Activated CD8-positive, alpha-beta T cell treated with anti-CD3 and anti-CD28 coated beads for 36 hours (primary cell): Measurements from ENCODE around the gene ST8SIA6. TPM values are rescaled to one million over a fixed set of nuclear protein-coding genes. Genes with fewer than 3 reads are reported as not detected.

Experiments used
- ATAC-seq: fragments of 200-7000 bp; cut with Tn5 transposase; one replicate; pipeline ENCODE4 v1.10.0; 2021; ENCODE audit warnings: mild to moderate bottlenecking, moderate library complexity
- CTCF ChIA-PET: fragments of 350-600 bp; sonication (Branson Sonifier 250); formaldehyde crosslinking; loops from one replicate; lab custom pipeline; 2021; ENCODE audit warnings: antibody characterized with exemption; lab: Charles Lee
- POLR2A ChIA-PET: fragments of 350-600 bp; sonication (Branson Sonifier 250); formaldehyde crosslinking; loops from one replicate; lab custom pipeline; 2021; ENCODE audit warnings: antibody characterized with exemption; lab: Charles Lee
- DNase-seq: peaks from one replicate; pipeline ENCODE4 v3.0.0-alpha.2; 2020
- H3K27ac Mint-ChIP-seq: one replicate; pipeline ENCODE4 v1.8.0; 2021; ENCODE audit warnings: mild to moderate bottlenecking, mixed read lengths
- H3K27me3 Mint-ChIP-seq: one replicate; pipeline ENCODE4 v1.8.0; 2021; ENCODE audit warnings: mixed read lengths
- H3K36me3 Mint-ChIP-seq: one replicate; pipeline ENCODE4 v1.8.0; 2021; ENCODE audit warnings: low read depth, mixed read lengths
- H3K4me1 Mint-ChIP-seq: one replicate; pipeline ENCODE4 v1.8.0; 2021; ENCODE audit warnings: low read depth, mixed read lengths
- H3K4me3 Mint-ChIP-seq: one replicate; pipeline ENCODE4 v1.8.0; 2021; ENCODE audit warnings: mild to moderate bottlenecking, moderate library complexity, mixed read lengths
- H3K9me3 Mint-ChIP-seq: one replicate; pipeline ENCODE4 v1.8.0; 2021; ENCODE audit warnings: mixed read lengths
- CTCF ChIP-seq: fragments of 200-600 bp; IDR thresholded peaks from one replicate; pipeline ENCODE4 v1.8.0; 2022; ENCODE audit warnings: antibody characterized with exemption, mild to moderate bottlenecking
- intact Hi-C: fragments of 100-400 bp; cut with micrococcal nuclease; formaldehyde crosslinking; loops from one replicate; pipeline ENCODE4 v1.10.0; 2022
- total RNA-seq, 2 experiments: library from RNA; stranded (reverse); gene quantifications; one replicate each; pipeline ENCODE4 v1.2.3, GENCODE V29; 2021

Gene ST8SIA6
- total RNA-seq, 2 experiments from 2014 or later = not detected

GRCh38 chr10:17348501-17349349 lies 105.7 kb downstream of the ST8SIA6 start:
- intact Hi-C loops = no loop called here
- ChIA-PET POLR2A (no interaction called here), CTCF (no interaction called here)
- no peak for DNase-seq
- no peak for ATAC-seq
- H3K9me3 Mint-ChIP-seq = peaks cover 3% of the 10 kb centered on the region
- H3K4me3 Mint-ChIP-seq = no peak overlapping the region
- no peaks in the 10 kb centered on the region for H3K36me3 Mint-ChIP-seq
- no peak for TF ChIP-seq CTCF
- peaks cover 17% of the 10 kb centered on the region for H3K27me3 Mint-ChIP-seq
- H3K27ac Mint-ChIP-seq = no peak overlapping the region
- H3K4me1 Mint-ChIP-seq = peaks cover 4% of the 10 kb centered on the region

GRCh38 chr10:17348011-17348500 lies 106.3 kb downstream of the ST8SIA6 start:
- H3K36me3 Mint-ChIP-seq = no peaks in the 10 kb centered on the region
- CTCF ChIA-PET = interaction anchor here (0.7 kb wide), 2 partner anchors 31 to 80 kb away, joined by 3 read pairs; no protein-coding TSS in a partner anchor
- TF ChIP-seq CTCF = no peak
- ATAC-seq = no peak
- intact Hi-C loops = no loop called here
- H3K27me3 Mint-ChIP-seq = peaks cover 17% of the 10 kb centered on the region
- H3K27ac Mint-ChIP-seq = no peak overlapping the region
- POLR2A ChIA-PET = no interaction called here
- peaks cover 3% of the 10 kb centered on the region for H3K9me3 Mint-ChIP-seq
- DNase-seq = no peak
- no peaks in the 10 kb centered on the region for H3K4me1 Mint-ChIP-seq
- H3K4me3 Mint-ChIP-seq = no peak overlapping the region

GRCh38 chr10:17344206-17344605 lies 110.2 kb downstream of the ST8SIA6 start:
- no peak overlapping the region for H3K4me3 Mint-ChIP-seq
- intact Hi-C loops = no loop called here
- H3K9me3 Mint-ChIP-seq = peaks cover 19% of the 10 kb centered on the region
- H3K27me3 Mint-ChIP-seq = peaks cover 3% of the 10 kb centered on the region
- no peak for ATAC-seq
- no peak for DNase-seq
- H3K27ac Mint-ChIP-seq = no peak overlapping the region
- H3K36me3 Mint-ChIP-seq = peaks cover 4% of the 10 kb centered on the region
- no peak for TF ChIP-seq CTCF
- no peaks in the 10 kb centered on the region for H3K4me1 Mint-ChIP-seq
- POLR2A ChIA-PET = no interaction called here
- CTCF ChIA-PET = no interaction called here

- ATAC-seq = no peak
- Mint-ChIP-seq H3K36me3 (peaks cover 4% of the 10 kb centered on the region), H3K4me3 (no peak overlapping the region), H3K9me3 (peaks cover 19% of the 10 kb centered on the region), H3K4me1 (no peaks in the 10 kb centered on the region), H3K27ac (no peak overlapping the region), H3K27me3 (peaks cover 3% of the 10 kb centered on the region)
- no peak for DNase-seq
- POLR2A ChIA-PET = no interaction called here
- CTCF ChIA-PET = interaction anchor here (0.8 kb wide), 1 partner anchor 33 kb away, joined by 3 read pairs; no protein-coding TSS in a partner anchor
- intact Hi-C loops = no loop called here
- no peak for TF ChIP-seq CTCF
These were observed 111.3 kb downstream of the ST8SIA6 start for GRCh38 chr10:17343118-17343517.

GRCh38 chr10:17340144-17340829 lies 114.1 kb downstream of the ST8SIA6 start:
- H3K36me3 Mint-ChIP-seq = peaks cover 4% of the 10 kb centered on the region
- ChIA-PET POLR2A (no interaction called here), CTCF (no interaction called here)
- ATAC-seq (no peak), DNase-seq (no peak)
- no peak overlapping the region for H3K4me3 Mint-ChIP-seq
- peaks cover 19% of the 10 kb centered on the region for H3K9me3 Mint-ChIP-seq
- no peak for TF ChIP-seq CTCF
- no peak overlapping the region for H3K27ac Mint-ChIP-seq
- no peaks in the 10 kb centered on the region for H3K4me1 Mint-ChIP-seq
- intact Hi-C loops = no loop called here
- peaks cover 2% of the 10 kb centered on the region for H3K27me3 Mint-ChIP-seq
